NOMO-1 (cell line): ENCODE data around the gene IL37.
A peak's percentile ranks its signal among the peaks of the same experiment; 100 is the strongest.

Experiments used
- DNase-seq, 2 experiments: peaks; one replicate each; lab custom pipeline; 2025; ENCODE audit not compliant: unreplicated experiment in 2 of 2; lab: John Stamatoyannopoulos, UW

IL37 gene

GRCh38 chr2:112957511-112957910, 46.5 kb downstream of the IL37 start:
- DNase-seq: no peak

GRCh38 chr2:112958428-112959108, 47.6 kb downstream of the IL37 start:
- peak in 1 of 2 experiments; percentile 57 for DNase-seq

GRCh38 chr2:112959109-112959812, 48.3 kb downstream of the IL37 start:
- DNase-seq: no peak

- no peak for DNase-seq
Observed at GRCh38 chr2:112960230-112960825, 49.4 kb downstream of the IL37 start.

GRCh38 chr2:112962308-112963175, 51.6 kb downstream of the IL37 start:
- DNase-seq: no peak

GRCh38 chr2:112967023-112967422, 56.1 kb downstream of the IL37 start:
- DNase-seq: no peak
